ENCODE measurements around the gene AP3S2.

AP3S2 gene

DNA sequence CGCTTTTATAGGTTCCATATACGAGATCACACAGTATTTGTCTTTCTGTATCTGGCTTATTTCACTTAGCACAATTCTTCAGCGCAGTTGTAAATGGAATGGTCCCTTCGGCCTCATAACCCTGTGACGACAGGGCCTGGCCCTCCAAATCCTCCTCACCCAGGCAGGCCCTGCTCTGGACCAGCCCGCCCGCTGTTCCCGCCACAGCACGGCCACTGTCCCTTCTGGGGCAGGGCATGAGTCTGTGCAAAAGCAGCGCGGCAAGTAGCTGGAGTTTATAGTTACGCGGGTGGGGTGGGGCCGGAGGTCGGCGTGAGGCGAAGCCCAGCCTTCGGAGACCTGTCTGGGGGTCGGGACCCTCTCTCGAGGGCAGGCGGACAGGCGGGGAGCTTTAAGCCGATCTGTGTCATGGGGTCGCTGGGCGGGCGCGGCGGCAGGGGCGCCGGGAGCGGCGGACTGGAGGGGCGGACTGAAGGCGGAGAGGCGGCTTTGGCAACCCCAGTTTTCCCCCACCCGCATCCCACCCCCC lies 18.4 kb upstream of the AP3S2 start:
- Histone ChIP-seq H3K27me3 (ENCODE audit: low read length) (no peaks in the 10 kb centered on the region), H3F3A (ENCODE audit: insufficient read depth) (no peaks in the 10 kb centered on the region), H3K4me3 (ENCODE audit: insufficient read depth, low read length, poor library complexity, severe bottlenecking) (no peak overlapping the region), H3K36me3 (ENCODE audit: low read length) (no peaks in the 10 kb centered on the region), H2AFZ (ENCODE audit: low read depth, low read length, severe bottlenecking) (no peak overlapping the region), H3K4me2 (ENCODE audit: low read depth, low read length, poor library complexity, severe bottlenecking) (no peak overlapping the region), H4K20me1 (ENCODE audit: low read depth, low read length) (no peaks in the 10 kb centered on the region), H3K27ac (ENCODE audit: low read depth, low read length) (no peak overlapping the region), H3K9me2 (replicated peaks; ENCODE audit: insufficient read depth, low read length) (no peaks in the 10 kb centered on the region), H3K9me3 (ENCODE audit: insufficient read depth, low read length) (no peaks in the 10 kb centered on the region), H3K79me2 (ENCODE audit: insufficient read depth, low read length) (no peaks in the 10 kb centered on the region), H3K9ac (ENCODE audit: low read length) (no peak overlapping the region)
- no peak for TF ChIP-seq EZH2phosphoT487 (conservative IDR thresholded peaks at IDR 0.05; ENCODE audit: low read length)
- TF ChIP-seq, protein P1, sequence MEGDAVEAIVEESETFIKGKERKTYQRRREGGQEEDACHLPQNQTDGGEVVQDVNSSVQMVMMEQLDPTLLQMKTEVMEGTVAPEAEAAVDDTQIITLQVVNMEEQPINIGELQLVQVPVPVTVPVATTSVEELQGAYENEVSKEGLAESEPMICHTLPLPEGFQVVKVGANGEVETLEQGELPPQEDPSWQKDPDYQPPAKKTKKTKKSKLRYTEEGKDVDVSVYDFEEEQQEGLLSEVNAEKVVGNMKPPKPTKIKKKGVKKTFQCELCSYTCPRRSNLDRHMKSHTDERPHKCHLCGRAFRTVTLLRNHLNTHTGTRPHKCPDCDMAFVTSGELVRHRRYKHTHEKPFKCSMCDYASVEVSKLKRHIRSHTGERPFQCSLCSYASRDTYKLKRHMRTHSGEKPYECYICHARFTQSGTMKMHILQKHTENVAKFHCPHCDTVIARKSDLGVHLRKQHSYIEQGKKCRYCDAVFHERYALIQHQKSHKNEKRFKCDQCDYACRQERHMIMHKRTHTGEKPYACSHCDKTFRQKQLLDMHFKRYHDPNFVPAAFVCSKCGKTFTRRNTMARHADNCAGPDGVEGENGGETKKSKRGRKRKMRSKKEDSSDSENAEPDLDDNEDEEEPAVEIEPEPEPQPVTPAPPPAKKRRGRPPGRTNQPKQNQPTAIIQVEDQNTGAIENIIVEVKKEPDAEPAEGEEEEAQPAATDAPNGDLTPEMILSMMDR (IDR thresholded peaks at IDR 0.05; ENCODE audit: insufficient read depth, low read length, poor library complexity, severe bottlenecking): no peak

DNA sequence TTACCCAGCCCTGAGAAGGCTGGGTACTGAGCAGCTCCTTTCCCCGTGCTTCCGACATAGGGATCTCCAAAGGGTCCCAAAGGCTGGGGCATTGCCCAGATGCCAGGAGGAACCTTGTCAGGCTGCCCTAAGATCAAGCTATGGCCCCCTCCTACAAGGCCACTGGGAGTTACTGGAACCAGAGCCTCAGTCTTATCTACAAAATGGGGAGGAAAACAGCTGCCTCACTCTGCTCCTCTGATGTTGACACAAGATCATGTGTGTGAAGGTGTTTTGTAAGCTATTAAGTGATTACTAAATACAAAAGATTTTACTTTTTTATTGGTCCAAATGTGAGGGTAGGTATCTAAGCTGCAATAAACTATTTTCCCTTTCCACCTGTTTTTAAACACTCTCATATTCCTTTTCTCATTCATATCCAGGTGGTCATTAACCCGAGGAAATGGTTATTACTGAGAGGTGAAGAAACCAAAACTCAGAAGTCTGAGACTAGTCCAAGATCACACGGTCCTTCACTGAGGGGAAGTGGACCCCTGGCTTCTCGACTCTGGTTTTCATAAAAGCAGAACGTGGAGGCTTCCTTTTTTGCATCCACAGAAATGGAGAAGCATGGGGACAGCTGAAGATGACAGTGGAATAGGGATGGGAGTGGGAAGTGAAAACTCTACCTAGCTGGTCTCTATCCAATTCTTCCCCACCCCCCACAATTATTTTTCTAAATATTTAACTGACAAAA lies 17.3 kb upstream of the AP3S2 start:
- Histone ChIP-seq H3K9me3 (ENCODE audit: insufficient read depth, low read length) (no peaks in the 10 kb centered on the region), H3K27me3 (ENCODE audit: low read length) (no peaks in the 10 kb centered on the region), H3K9ac (ENCODE audit: low read length) (no peak overlapping the region), H3K36me3 (ENCODE audit: low read length) (no peaks in the 10 kb centered on the region), H3F3A (ENCODE audit: insufficient read depth) (no peaks in the 10 kb centered on the region), H3K9me2 (replicated peaks; ENCODE audit: insufficient read depth, low read length) (no peaks in the 10 kb centered on the region), H3K4me2 (ENCODE audit: low read depth, low read length, poor library complexity, severe bottlenecking) (no peak overlapping the region), H2AFZ (ENCODE audit: low read depth, low read length, severe bottlenecking) (no peak overlapping the region), H4K20me1 (ENCODE audit: low read depth, low read length) (no peaks in the 10 kb centered on the region), H3K4me3 (ENCODE audit: insufficient read depth, low read length, poor library complexity, severe bottlenecking) (no peak overlapping the region), H3K27ac (ENCODE audit: low read depth, low read length) (no peak overlapping the region), H3K79me2 (ENCODE audit: insufficient read depth, low read length) (no peaks in the 10 kb centered on the region)
- TF ChIP-seq EZH2phosphoT487 (conservative IDR thresholded peaks at IDR 0.05; ENCODE audit: low read length): no peak
- TF ChIP-seq, protein P1 (IDR thresholded peaks at IDR 0.05; ENCODE audit: insufficient read depth, low read length, poor library complexity, severe bottlenecking): no peak

DNA sequence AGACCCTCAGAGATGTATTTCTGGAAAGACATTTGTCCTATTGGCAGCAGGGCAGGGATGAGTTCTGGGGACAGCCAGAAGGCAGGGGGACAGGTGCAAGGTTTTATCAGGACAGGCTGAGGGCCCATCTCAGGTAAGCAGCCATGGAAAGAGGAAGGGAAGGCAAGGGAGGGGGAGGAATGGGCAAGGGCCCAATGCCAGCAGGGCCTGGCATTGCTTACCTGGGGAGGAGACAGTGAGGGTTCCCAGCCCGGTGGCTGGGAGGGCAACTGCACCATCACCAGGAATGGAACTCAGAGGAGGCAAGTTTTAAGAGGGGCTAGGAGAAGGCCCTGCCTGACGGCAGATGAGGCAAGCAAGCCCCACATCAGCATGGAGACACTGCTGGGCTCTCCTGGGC lies 15.8 kb upstream of the AP3S2 start:
- H4K20me1 ChIP-seq (ENCODE audit: low read depth, low read length): no peaks in the 10 kb centered on the region
- H3F3A ChIP-seq (ENCODE audit: insufficient read depth): no peaks in the 10 kb centered on the region
- H3K9me2 ChIP-seq (replicated peaks; ENCODE audit: insufficient read depth, low read length): no peaks in the 10 kb centered on the region
- H3K79me2 ChIP-seq (ENCODE audit: insufficient read depth, low read length): no peaks in the 10 kb centered on the region
- no peak overlapping the region for H3K27ac ChIP-seq (ENCODE audit: low read depth, low read length)
- no peaks in the 10 kb centered on the region for H3K9me3 ChIP-seq (ENCODE audit: insufficient read depth, low read length)
- no peaks in the 10 kb centered on the region for H3K36me3 ChIP-seq (ENCODE audit: low read length)
- no peak overlapping the region for H3K4me2 ChIP-seq (ENCODE audit: low read depth, low read length, poor library complexity, severe bottlenecking)
- no peak overlapping the region for H2AFZ ChIP-seq (ENCODE audit: low read depth, low read length, severe bottlenecking)
- no peak overlapping the region for H3K9ac ChIP-seq (ENCODE audit: low read length)
- H3K27me3 ChIP-seq (ENCODE audit: low read length): no peaks in the 10 kb centered on the region
- TF ChIP-seq EZH2phosphoT487 (conservative IDR thresholded peaks at IDR 0.05; ENCODE audit: low read length): no peak
- TF ChIP-seq, protein P1 (IDR thresholded peaks at IDR 0.05; ENCODE audit: insufficient read depth, low read length, poor library complexity, severe bottlenecking): no peak
- H3K4me3 ChIP-seq (ENCODE audit: insufficient read depth, low read length, poor library complexity, severe bottlenecking): no peak overlapping the region
